Body of pancreas (tissue), 4 donors: ENCODE measurements around the gene C12orf75. TPM values are rescaled to one million over a fixed set of nuclear protein-coding genes. Genes with fewer than 3 reads are reported as not detected.

Experiments
- ATAC-seq: fragments of 150-250 bp; one replicate; pipeline ENCODE4 v1.9.1; 2016
- DNase-seq, 4 donors: peaks; one replicate each; pipeline ENCODE4 v3.0.0-alpha.2; 2019
- H3K27ac ChIP-seq, 4 donors: fragments of 200-600 bp; sonication (generic); 1 replicate in 3 of 4; 2 replicates in 1 of 4; pipeline versions ENCODE4 v1.5.1 to v1.6.1; 2016 to 2019; ENCODE audit warnings: mild to moderate bottlenecking in 1 of 4, mixed read lengths in 1 of 4, moderate library complexity in 1 of 4
- H3K27me3 ChIP-seq, 2 donors: fragments of 200-600 bp; sonication (generic); one replicate each; pipeline ENCODE4 v1.6.0; 2016; ENCODE audit warnings: mild to moderate bottlenecking in 1 of 2
- H3K36me3 ChIP-seq, 2 donors: fragments of 200-600 bp; sonication (generic); replicated peaks in 1 of 2; 2 replicates each; pipeline ENCODE4 v1.5.1; 2016; ENCODE audit warnings: low read depth in 2 of 2; ENCODE audit not compliant: insufficient read depth in 1 of 2
- H3K4me1 ChIP-seq: fragments of 200-600 bp; sonication (generic); one replicate; pipeline ENCODE4 v1.6.0; 2016
- H3K4me3 ChIP-seq, 2 donors: fragments of 200-600 bp; sonication (generic); 1 replicate in 1 of 2; 2 replicates in 1 of 2; pipeline ENCODE4 v1.5.1; 2016 to 2019
- H3K9me3 ChIP-seq, 3 donors: fragments of 200-600 bp; sonication (generic); 1 replicate in 2 of 3; 2 replicates in 1 of 3; pipeline ENCODE4 v1.5.1; 2016
- POLR2A ChIP-seq, 3 donors: fragments of 450-650 bp; IDR thresholded peaks; one replicate each; pipeline ENCODE4 v1.6.1; 2016; ENCODE audit warnings: antibody characterized with exemption in 3 of 3, mild to moderate bottlenecking in 2 of 3
- WGBS, 2 donors: methylation state at CpG; one replicate each; pipeline ENCODE4 v1.1.5; 2017; 5-methylcytosine and 5-hydroxymethylcytosine counted together
- intact Hi-C: fragments of 100-400 bp; cut with DNase I; formaldehyde crosslinking; loops from one replicate; pipeline ENCODE4 v1.15.1; 2023
- total RNA-seq, 2 donors: library from RNA; depleted of rRNA; stranded (reverse); fragments of >200 nt; gene quantifications; one replicate each; pipeline ENCODE4 v1.1.0, GENCODE V29; 2016
- TF ChIP-seq, protein P1 (sequence below), 7 experiments: fragments of 450-650 bp in 4 of 7; fragments of 200-600 bp in 3 of 7; sonication (generic) in 3 of 7; IDR thresholded peaks; one replicate each; pipeline ENCODE4 v1.5.1; 2016 to 2019; ENCODE audit warnings: antibody characterized with exemption in 7 of 7

The C12orf75 gene
- total RNA-seq, 2 donors from 2014 or later = 39.2 to 57.6 TPM

DNA sequence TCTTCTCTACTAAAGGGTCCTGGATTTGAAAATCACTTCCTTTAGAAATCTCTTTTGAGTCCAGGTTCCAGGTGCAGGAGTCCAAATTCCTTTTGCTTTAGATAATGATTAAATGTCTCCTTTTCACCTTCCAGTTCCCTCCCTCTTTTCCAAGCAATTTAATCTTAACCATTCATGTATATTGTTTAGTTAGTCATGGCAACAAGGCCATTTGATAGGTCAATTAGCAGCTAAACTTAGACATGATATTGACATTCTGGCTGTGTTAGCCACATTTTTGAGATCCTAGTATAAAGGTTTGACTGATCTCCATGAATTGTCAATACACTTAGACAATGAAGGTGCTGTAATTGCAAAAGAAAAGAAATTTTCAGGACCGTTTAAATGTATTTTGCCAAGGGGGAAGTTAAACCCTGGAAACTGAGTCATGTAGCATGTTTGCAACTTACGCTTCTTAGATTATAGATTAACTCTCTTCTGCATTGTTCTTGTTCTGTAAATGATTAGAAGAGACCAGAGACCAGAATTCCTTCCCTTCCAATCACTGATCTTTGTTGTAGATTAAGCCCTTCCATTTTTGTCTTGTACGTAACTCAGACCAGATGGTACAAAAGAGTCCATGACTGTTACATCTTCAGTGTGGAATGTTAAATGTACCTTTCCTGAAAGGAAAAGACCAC lies 12.4 kb upstream of the C12orf75 start:
- no peaks in the 10 kb centered on the region for H3K27me3 ChIP-seq
- H3K4me1 ChIP-seq = peaks cover 40% of the 10 kb centered on the region
- ATAC-seq (peak; percentile 89), DNase-seq (peak in 1 of 4 donors; percentile 10)
- no peaks in the 10 kb centered on the region for H3K9me3 ChIP-seq
- intact Hi-C loops = no loop called here
- no peak overlapping the region for H3K4me3 ChIP-seq
- 18 to 19% methylated on average over 3 of the region's 3 CpGs for WGBS, 2 donors
- no peak for TF ChIP-seq POLR2A (IDR thresholded peaks at IDR 0.05)
- TF ChIP-seq, protein P1, sequence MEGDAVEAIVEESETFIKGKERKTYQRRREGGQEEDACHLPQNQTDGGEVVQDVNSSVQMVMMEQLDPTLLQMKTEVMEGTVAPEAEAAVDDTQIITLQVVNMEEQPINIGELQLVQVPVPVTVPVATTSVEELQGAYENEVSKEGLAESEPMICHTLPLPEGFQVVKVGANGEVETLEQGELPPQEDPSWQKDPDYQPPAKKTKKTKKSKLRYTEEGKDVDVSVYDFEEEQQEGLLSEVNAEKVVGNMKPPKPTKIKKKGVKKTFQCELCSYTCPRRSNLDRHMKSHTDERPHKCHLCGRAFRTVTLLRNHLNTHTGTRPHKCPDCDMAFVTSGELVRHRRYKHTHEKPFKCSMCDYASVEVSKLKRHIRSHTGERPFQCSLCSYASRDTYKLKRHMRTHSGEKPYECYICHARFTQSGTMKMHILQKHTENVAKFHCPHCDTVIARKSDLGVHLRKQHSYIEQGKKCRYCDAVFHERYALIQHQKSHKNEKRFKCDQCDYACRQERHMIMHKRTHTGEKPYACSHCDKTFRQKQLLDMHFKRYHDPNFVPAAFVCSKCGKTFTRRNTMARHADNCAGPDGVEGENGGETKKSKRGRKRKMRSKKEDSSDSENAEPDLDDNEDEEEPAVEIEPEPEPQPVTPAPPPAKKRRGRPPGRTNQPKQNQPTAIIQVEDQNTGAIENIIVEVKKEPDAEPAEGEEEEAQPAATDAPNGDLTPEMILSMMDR (IDR thresholded peaks at IDR 0.05) = no peak
- H3K36me3 ChIP-seq = no peaks in the 10 kb centered on the region
- H3K27ac ChIP-seq = peak overlapping the region in 3 of 4 donors; percentile 40 to 76 (median 68)

DNA sequence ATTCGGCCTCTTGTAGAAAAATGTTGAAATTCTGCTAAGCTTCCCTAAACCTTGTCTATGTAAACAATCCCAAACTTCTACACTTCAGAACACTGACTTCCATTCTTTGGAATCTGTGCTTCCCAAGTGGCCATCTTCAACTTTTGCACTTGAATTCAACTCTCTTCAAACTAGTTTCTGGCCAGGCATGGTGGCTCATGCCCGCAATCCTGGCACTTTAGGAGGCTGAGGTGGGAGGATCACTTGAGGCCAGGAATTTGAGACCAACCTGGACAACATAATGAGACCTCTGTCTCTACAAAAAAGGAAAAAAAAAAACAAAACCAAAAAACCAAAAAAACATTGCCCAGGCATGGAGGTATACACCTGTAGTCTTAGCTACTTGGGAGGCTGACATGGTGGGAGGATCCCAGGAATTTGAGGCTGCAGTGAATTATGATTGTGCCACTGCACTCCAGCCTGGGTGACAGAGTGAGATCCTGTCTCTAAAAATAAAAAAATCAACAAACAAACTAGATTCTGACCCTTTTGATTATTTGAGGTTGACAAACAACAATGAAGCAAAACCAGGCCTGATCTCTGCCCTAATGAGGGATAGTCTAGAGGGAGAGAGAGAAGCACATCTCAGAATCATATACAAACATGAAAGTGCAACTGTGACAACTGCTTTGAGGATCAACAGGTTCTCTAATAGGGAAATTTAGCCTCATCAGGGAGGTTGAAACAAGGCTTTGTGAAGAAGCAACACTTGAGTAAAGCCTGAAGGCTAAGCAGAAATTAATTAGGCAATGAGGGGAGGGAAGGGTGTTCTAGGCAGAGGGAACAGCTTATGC lies 11.6 kb upstream of the C12orf75 start:
- no peak overlapping the region for H3K4me3 ChIP-seq
- TF ChIP-seq, protein P1 (IDR thresholded peaks at IDR 0.05) = no peak
- TF ChIP-seq POLR2A (IDR thresholded peaks at IDR 0.05) = no peak
- WGBS, 2 donors = 85 to 89% methylated on average over 2 of the region's 2 CpGs
- H3K27ac ChIP-seq = peak overlapping the region in 2 of 4 donors; percentile 68 to 76
- H3K36me3 ChIP-seq = no peaks in the 10 kb centered on the region
- intact Hi-C loops = no loop called here
- H3K27me3 ChIP-seq = no peaks in the 10 kb centered on the region
- ATAC-seq (no peak), DNase-seq (no peak)
- peaks cover 40% of the 10 kb centered on the region for H3K4me1 ChIP-seq
- H3K9me3 ChIP-seq = no peaks in the 10 kb centered on the region

DNA sequence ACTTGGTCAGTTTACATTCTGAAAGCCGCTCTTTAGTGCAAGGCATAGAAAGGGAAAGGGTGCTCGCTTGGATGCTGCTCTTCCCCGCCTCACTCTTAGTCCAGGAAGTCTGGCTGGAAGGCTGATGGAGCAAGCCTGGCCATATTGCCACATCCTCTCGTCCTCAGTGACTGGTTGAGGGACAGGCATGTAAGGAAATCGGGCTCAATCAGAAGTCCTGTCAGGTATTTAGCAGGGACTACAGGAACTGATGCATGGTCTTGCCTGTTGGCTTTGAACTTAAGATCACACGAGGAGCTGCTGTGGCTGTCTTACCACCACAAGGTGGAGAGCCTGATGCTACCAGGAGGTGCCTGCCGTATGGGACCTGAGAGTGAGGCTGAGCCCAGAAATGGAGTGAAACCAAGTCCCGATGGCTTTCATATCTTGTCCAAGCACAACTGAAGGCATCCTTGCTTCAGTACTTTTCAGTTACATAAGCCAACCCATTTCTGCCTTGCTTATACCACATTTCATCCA lies 10.7 kb upstream of the C12orf75 start:
- DNase-seq (no peak), ATAC-seq (no peak)
- H3K4me1 ChIP-seq = peaks cover 40% of the 10 kb centered on the region
- H3K4me3 ChIP-seq = no peak overlapping the region
- peak overlapping the region in 1 of 4 donors; percentile 68 for H3K27ac ChIP-seq
- H3K27me3 ChIP-seq = no peaks in the 10 kb centered on the region
- intact Hi-C loops = no loop called here
- H3K9me3 ChIP-seq = no peaks in the 10 kb centered on the region
- no peaks in the 10 kb centered on the region for H3K36me3 ChIP-seq
- TF ChIP-seq, protein P1 (IDR thresholded peaks at IDR 0.05) = no peak
- no peak for TF ChIP-seq POLR2A (IDR thresholded peaks at IDR 0.05)
- WGBS, 2 donors = 83 to 86% methylated on average over 4 to 8 of the region's 8 CpGs

- ATAC-seq (no peak), DNase-seq (no peak)
- no peak overlapping the region for H3K4me3 ChIP-seq
- WGBS, 2 donors = 13 to 18% methylated on average over 2 of the region's 2 CpGs
- TF ChIP-seq POLR2A (IDR thresholded peaks at IDR 0.05) = no peak
- H3K36me3 ChIP-seq = no peaks in the 10 kb centered on the region
- no peak overlapping the region for H3K27ac ChIP-seq
- H3K4me1 ChIP-seq = peaks cover 39% of the 10 kb centered on the region
- H3K9me3 ChIP-seq = no peaks in the 10 kb centered on the region
- no peaks in the 10 kb centered on the region for H3K27me3 ChIP-seq
- intact Hi-C loops = no loop called here
Measured at GRCh38 chr12:105321125-105321524, 9.4 kb upstream of the C12orf75 start.

- TF ChIP-seq, protein P1 (IDR thresholded peaks at IDR 0.05) = no peak
- TF ChIP-seq POLR2A (IDR thresholded peaks at IDR 0.05) = no peak
- H3K27ac ChIP-seq = no peak overlapping the region
- no peaks in the 10 kb centered on the region for H3K36me3 ChIP-seq
- no peaks in the 10 kb centered on the region for H3K27me3 ChIP-seq
- no peak for DNase-seq
- H3K4me3 ChIP-seq = no peak overlapping the region
- WGBS, 2 donors = 37 to 71% methylated on average over 4 of the region's 4 CpGs
- no peak for ATAC-seq
- no peaks in the 10 kb centered on the region for H3K9me3 ChIP-seq
- intact Hi-C loops = no loop called here
- H3K4me1 ChIP-seq = peaks cover 32% of the 10 kb centered on the region
Measured at GRCh38 chr12:105322070-105322469, 8.4 kb upstream of the C12orf75 start.
